ENCODE results near the gene CYP11A1.

The CYP11A1 gene

DNA sequence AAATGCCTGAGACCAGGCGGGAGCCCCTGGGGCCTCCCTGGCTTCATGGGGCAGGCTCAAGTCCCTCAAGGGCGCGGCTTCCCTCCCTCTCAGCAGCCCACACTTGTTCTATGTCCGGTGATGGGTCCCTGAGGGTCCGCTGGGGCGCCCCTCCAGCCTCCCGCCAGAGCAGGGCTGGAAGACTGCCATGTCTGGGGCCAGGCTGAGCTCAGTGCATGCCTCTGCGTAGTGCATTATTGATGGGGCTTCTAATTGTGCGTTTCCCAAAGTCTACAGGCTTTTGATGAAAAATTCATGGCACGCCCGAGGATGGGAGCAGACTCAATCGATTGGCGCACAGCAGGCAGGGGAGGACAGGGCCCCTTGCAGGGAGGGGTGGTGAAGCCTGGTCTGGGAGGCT, 51.3 kb downstream of the CYP11A1 start:
- Histone ChIP-seq H3K4me1 (ENCODE audit: control insufficient read depth in 1 of 2, insufficient read depth in 1 of 2, low read depth in 1 of 2, low read length in 1 of 2) (no peaks in the 10 kb centered on the region), H3K36me3 (no peaks in the 10 kb centered on the region), H3K27me3 (peaks cover 18% of the 10 kb centered on the region), H3K4me3 (ENCODE audit: low read depth in 1 of 2, low read length in 1 of 2) (no peak overlapping the region), H3K27ac (no peak overlapping the region), H3K9me3 (no peaks in the 10 kb centered on the region)
- TF ChIP-seq, protein P1, sequence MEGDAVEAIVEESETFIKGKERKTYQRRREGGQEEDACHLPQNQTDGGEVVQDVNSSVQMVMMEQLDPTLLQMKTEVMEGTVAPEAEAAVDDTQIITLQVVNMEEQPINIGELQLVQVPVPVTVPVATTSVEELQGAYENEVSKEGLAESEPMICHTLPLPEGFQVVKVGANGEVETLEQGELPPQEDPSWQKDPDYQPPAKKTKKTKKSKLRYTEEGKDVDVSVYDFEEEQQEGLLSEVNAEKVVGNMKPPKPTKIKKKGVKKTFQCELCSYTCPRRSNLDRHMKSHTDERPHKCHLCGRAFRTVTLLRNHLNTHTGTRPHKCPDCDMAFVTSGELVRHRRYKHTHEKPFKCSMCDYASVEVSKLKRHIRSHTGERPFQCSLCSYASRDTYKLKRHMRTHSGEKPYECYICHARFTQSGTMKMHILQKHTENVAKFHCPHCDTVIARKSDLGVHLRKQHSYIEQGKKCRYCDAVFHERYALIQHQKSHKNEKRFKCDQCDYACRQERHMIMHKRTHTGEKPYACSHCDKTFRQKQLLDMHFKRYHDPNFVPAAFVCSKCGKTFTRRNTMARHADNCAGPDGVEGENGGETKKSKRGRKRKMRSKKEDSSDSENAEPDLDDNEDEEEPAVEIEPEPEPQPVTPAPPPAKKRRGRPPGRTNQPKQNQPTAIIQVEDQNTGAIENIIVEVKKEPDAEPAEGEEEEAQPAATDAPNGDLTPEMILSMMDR (IDR thresholded peaks at IDR 0.05): no peak

DNA sequence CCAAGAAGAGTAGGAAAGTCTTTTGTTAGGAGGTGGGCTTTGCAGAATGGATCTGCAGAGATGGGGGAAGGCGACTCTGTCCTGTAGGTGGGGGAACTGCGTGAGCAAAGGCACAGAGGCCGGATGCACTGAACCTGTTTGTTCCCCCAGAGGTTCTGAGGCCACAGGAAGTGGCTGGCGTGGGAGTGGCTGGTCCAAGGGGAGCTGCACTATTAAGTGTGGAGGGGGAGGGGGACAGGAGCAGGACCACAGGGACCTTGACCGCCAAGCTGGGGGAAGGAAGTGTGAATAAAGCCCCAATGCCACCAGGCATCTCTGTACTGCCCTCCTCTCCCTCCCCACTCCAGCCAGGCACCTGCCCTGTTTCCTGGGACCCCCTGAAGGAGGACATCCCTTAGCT, 51.8 kb downstream of the CYP11A1 start:
- TF ChIP-seq, protein P1 (IDR thresholded peaks at IDR 0.05): no peak
- Histone ChIP-seq H3K27me3 (peaks cover 18% of the 10 kb centered on the region), H3K4me1 (ENCODE audit: control insufficient read depth in 1 of 2, insufficient read depth in 1 of 2, low read depth in 1 of 2, low read length in 1 of 2) (no peaks in the 10 kb centered on the region), H3K4me3 (ENCODE audit: low read depth in 1 of 2, low read length in 1 of 2) (no peak overlapping the region), H3K27ac (no peak overlapping the region), H3K9me3 (no peaks in the 10 kb centered on the region), H3K36me3 (no peaks in the 10 kb centered on the region)

DNA sequence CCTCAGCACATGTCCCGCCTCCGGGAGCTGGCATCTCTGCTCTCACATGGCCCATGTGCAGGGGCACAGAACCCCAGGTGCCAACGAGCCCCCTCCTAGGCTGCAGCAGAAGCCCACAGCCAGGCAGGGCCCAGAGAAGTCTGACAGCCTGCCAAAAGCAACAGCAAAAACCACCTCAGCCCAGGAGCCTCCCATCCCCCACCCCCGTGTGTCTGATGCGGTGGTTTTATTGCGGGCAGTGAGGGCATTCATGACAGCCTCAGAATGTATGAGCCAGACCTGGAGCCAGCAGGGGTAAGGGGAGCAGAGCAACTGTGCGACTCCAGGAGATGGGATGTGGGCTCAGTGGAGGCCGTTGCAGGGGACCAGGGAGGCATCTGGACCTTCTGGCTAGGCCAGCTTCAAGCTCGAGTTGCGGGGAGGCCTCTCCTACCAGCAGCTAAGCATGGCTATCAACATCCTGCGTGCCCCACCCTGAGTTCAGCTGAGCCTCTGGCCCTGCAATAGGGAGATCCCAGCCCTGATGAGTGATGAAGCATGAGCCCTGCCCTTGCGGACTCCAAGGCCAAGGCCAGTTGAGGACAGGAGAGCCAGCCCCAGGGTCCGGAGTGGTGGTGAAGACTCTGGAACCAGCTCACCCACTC, 52.5 kb downstream of the CYP11A1 start:
- peaks cover 18% of the 10 kb centered on the region for H3K27me3 ChIP-seq
- no peaks in the 10 kb centered on the region for H3K9me3 ChIP-seq
- TF ChIP-seq, protein P1 (IDR thresholded peaks at IDR 0.05): no peak
- H3K4me1 ChIP-seq (ENCODE audit: control insufficient read depth in 1 of 2, insufficient read depth in 1 of 2, low read depth in 1 of 2, low read length in 1 of 2): no peaks in the 10 kb centered on the region
- H3K27ac ChIP-seq: no peak overlapping the region
- no peaks in the 10 kb centered on the region for H3K36me3 ChIP-seq
- no peak overlapping the region for H3K4me3 ChIP-seq (ENCODE audit: low read depth in 1 of 2, low read length in 1 of 2)

DNA sequence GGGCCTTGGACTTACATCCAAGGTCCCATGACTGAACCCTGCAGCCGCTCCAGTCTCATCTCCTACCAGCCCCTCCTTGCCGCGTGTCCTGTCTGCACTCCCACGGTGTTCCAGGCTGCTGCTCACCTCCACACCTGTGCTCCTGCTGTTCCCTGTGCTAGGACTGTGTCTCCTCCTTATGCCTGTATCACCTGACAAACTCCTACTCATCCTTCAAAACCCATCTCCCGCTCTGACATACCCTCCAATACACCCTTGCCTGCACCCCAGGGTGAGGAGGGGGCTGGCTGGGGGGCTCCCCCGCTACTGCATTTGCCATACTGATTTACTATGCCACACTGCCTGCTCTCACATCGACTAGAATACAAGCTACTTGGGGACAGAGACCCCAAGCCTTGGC, 53.6 kb downstream of the CYP11A1 start:
- H3K4me1 ChIP-seq (ENCODE audit: control insufficient read depth in 1 of 2, insufficient read depth in 1 of 2, low read depth in 1 of 2, low read length in 1 of 2): no peaks in the 10 kb centered on the region
- no peaks in the 10 kb centered on the region for H3K36me3 ChIP-seq
- no peak overlapping the region for H3K4me3 ChIP-seq (ENCODE audit: low read depth in 1 of 2, low read length in 1 of 2)
- TF ChIP-seq, protein P1 (IDR thresholded peaks at IDR 0.05): no peak
- H3K27ac ChIP-seq: no peak overlapping the region
- H3K9me3 ChIP-seq: no peaks in the 10 kb centered on the region
- H3K27me3 ChIP-seq: peaks cover 25% of the 10 kb centered on the region

DNA sequence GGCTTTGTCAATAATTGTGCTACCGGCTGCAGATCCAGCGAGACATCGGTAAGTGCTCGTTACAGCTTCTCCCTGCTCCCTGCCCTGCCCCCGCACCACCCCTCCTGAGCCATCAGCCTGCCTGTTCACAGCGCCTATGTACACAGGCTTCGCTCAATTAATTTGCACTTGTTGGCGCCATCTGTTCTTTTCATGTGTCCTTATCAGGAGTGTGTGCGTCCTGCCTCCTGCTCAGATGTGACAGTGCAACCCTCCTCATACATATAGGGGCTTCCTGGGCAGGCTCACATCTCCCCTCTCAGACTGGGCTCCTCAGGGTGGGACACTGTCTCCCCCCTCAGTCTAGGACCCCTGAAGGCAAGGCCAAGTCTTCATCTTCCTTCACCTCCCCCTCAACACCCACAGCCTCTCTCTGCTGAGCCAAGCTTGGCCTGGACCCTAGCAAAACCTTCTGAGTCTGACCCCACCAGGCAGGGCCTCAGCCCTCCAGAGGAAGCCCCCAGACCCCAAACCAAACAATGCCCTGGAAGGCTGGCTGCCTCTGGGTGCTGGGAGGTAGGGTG, 54.9 kb downstream of the CYP11A1 start:
- H3K9me3 ChIP-seq: no peaks in the 10 kb centered on the region
- H3K36me3 ChIP-seq: no peaks in the 10 kb centered on the region
- TF ChIP-seq, protein P1 (IDR thresholded peaks at IDR 0.05): no peak
- H3K4me3 ChIP-seq (ENCODE audit: low read depth in 1 of 2, low read length in 1 of 2): no peak overlapping the region
- no peak overlapping the region for H3K27ac ChIP-seq
- peaks cover 36% of the 10 kb centered on the region for H3K27me3 ChIP-seq
- no peaks in the 10 kb centered on the region for H3K4me1 ChIP-seq (ENCODE audit: control insufficient read depth in 1 of 2, insufficient read depth in 1 of 2, low read depth in 1 of 2, low read length in 1 of 2)
